Lung (tissue), 16 donors: ENCODE measurements around the gene GRM6. TPM values are rescaled to one million over a fixed set of nuclear protein-coding genes. Genes with fewer than 3 reads are reported as not detected.

Experiments
- ATAC-seq: fragments of 200-7000 bp; cut with Tn5 transposase; one replicate; pipeline ENCODE4 v1.9.1; 2020; ENCODE audit warnings: moderate number of reproducible peaks; ENCODE audit not compliant: insufficient read depth, low FRiP score
- DNase-seq, 3 donors: peaks; one replicate each; pipeline ENCODE4 v3.0.0-alpha.2; 2013 to 2017
- H3K27ac ChIP-seq, 2 donors: one replicate each; pipeline ENCODE4 v1.5.1; 2013; ENCODE audit warnings: mild to moderate bottlenecking in 2 of 2, moderate library complexity in 2 of 2, control low read depth in 1 of 2, inconsistent platforms in 1 of 2, low read depth in 1 of 2, low read length in 1 of 2
- H3K27me3 ChIP-seq, 3 donors: one replicate each; pipeline ENCODE4 v1.5.1; 2013; ENCODE audit warnings: low read length in 2 of 3; ENCODE audit not compliant: control insufficient read depth in 3 of 3, insufficient read depth in 3 of 3
- H3K36me3 ChIP-seq, 4 donors: one replicate each; pipeline ENCODE4 v1.5.1; 2013; ENCODE audit warnings: low read length in 4 of 4, mild to moderate bottlenecking in 1 of 4, moderate library complexity in 1 of 4; ENCODE audit not compliant: control insufficient read depth in 4 of 4, insufficient read depth in 4 of 4
- H3K4me1 ChIP-seq, 5 donors: one replicate each; pipeline ENCODE4 v1.5.1; 2013; ENCODE audit warnings: low read length in 5 of 5, mild to moderate bottlenecking in 2 of 5, moderate library complexity in 1 of 5; ENCODE audit not compliant: control insufficient read depth in 5 of 5, insufficient read depth in 5 of 5
- H3K4me3 ChIP-seq: one replicate; pipeline ENCODE4 v1.5.1; 2013; ENCODE audit warnings: mild to moderate bottlenecking, control low read depth, moderate library complexity
- H3K9ac ChIP-seq, 2 donors: one replicate each; pipeline ENCODE4 v1.5.1; 2013; ENCODE audit warnings: low read length in 2 of 2, control low read depth in 1 of 2; ENCODE audit not compliant: insufficient read depth in 1 of 2
- H3K9me3 ChIP-seq, 4 donors: one replicate each; pipeline ENCODE4 v1.5.1; 2013; ENCODE audit warnings: low read length in 3 of 4, mild to moderate bottlenecking in 1 of 4, moderate library complexity in 1 of 4; ENCODE audit not compliant: control insufficient read depth in 4 of 4, insufficient read depth in 3 of 4
- CTCF ChIP-seq: IDR thresholded peaks from 2 replicates; pipeline ENCODE4 v1.5.1; 2012; ENCODE audit warnings: mild to moderate bottlenecking; ENCODE audit errors: control extremely low read depth, extremely low read depth
- WGBS, 2 donors: extraction: QIAGEN DNeasy Blood & Tissue Kit; methylation state at CpG; one replicate each; pipeline ENCODE4 v1.1.7; 2013; 5-methylcytosine and 5-hydroxymethylcytosine counted together
- long read RNA-seq, 5 donors: transcript quantifications; one replicate each; lab custom pipeline, GENCODE V29; 2026
- polyA plus RNA-seq, 2 donors: library from polyadenylated mRNA; stranded (reverse); fragments of 200-250 nt; gene quantifications; one replicate each; pipeline ENCODE4 v1.2.1, GENCODE V29; 2013
- total RNA-seq, 2 donors: library from RNA; depleted of rRNA in 1 of 2; stranded (reverse); fragments of >200 nt in 1 of 2; gene quantifications; one replicate each; pipeline ENCODE4 v1.2.1, GENCODE V29; 2014 to 2021
- donor health status: control.
- donor health status: control.
- donor health status: Bipolar disorder and iron deficiency.
- donor health status: healthy.
- donor health status: DM: yes; HTN: yes; CAD: no.

Gene GRM6
- total RNA-seq (not detected), polyA plus RNA-seq (not detected)
- long read RNA-seq, donor 1 = 0 reads
- long read RNA-seq, donor 2 = 0 reads
- long read RNA-seq, donor 3 = 0 reads
- long read RNA-seq, donor 4 = 0 reads
- long read RNA-seq, donor 5 = 0 reads

GRCh38 chr5:178994580-178995340, at the start of gene GRM6:
Gene GRM6 (minus strand): TSS chr5:178995320. CDS start chr5:178994944, 376 bp downstream.
- Histone ChIP-seq H3K9ac (no peak within 1 kb of the TSS), H3K36me3 (peaks cover 0 to 2% (median 0%) of the 10 kb centered on the region in 4 donors), H3K4me3 (no peak within 1 kb of the TSS), H3K9me3 (peaks cover 0 to 40% (median 2%) of the 10 kb centered on the region in 4 donors), H3K27me3 (peaks cover 17 to 38% (median 22%) of the 10 kb centered on the region in 3 donors), H3K4me1 (peaks cover 0 to 5% (median 0%) of the 10 kb centered on the region in 5 donors), H3K27ac (no peak within 1 kb of the TSS)
- WGBS, 2 donors = 3 to 4% methylated on average over 72 to 97 of the region's 97 CpGs
- TF ChIP-seq CTCF = no peak
- no peak for ATAC-seq
- DNase-seq = peak in 1 of 3 donors; percentile 24

- 67 to 72% methylated on average over 2 of the region's 2 CpGs for WGBS, 2 donors
- Histone ChIP-seq H3K27ac (no peak overlapping the region), H3K4me1 (no peaks in the 10 kb centered on the region), H3K27me3 (no peaks in the 10 kb centered on the region), H3K36me3 (no peaks in the 10 kb centered on the region), H3K9me3 (peaks cover 0 to 10% (median 3%) of the 10 kb centered on the region in 4 donors), H3K9ac (no peak overlapping the region), H3K4me3 (no peak overlapping the region)
- DNase-seq = no peak
- no peak for TF ChIP-seq CTCF
- ATAC-seq = no peak
Observed at GRCh38 chr5:179044765-179045164, 49.6 kb upstream of the GRM6 start.

- H3K9me3 ChIP-seq = peaks cover 28 to 73% (median 44%) of the 10 kb centered on the region in 4 donors
- 97 to 98% methylated on average over 7 of the region's 7 CpGs for WGBS, 2 donors
Observed at GRCh38 chr5:179033004-179033580, 38.0 kb upstream of the GRM6 start.

More at GRCh38 chr5:179033004-179033580, 38.0 kb upstream of the GRM6 start:
- Histone ChIP-seq H3K9ac (no peak overlapping the region), H3K4me3 (no peak overlapping the region), H3K27me3 (no peaks in the 10 kb centered on the region), H3K27ac (no peak overlapping the region), H3K36me3 (peaks cover 20 to 61% (median 48%) of the 10 kb centered on the region in 4 donors), H3K4me1 (no peaks in the 10 kb centered on the region)
- TF ChIP-seq CTCF = no peak
- ATAC-seq = no peak
- no peak for DNase-seq
